ENCODE measurements around the gene TMEM19. TPM values are rescaled to one million over a fixed set of nuclear protein-coding genes. Genes with fewer than 3 reads are reported as not detected.

Gene TMEM19
- total RNA-seq = 10 to 100 TPM; 24.5 to 52.9 (median 43.5) TPM

- TF ChIP-seq EP300 (IDR thresholded peaks at IDR 0.05) (no peak), CTCF (IDR thresholded peaks at IDR 0.05) (no peak), POLR2AphosphoS5 (IDR thresholded peaks at IDR 0.05) (peak in 2 of 3 donors; percentile 17 to 21), POLR2A (IDR thresholded peaks at IDR 0.05) (peak in 1 of 2 donors; percentile 33)
- peak within 1 kb of the TSS; percentile 56 for H3K4me3 ChIP-seq
- H3K9me3 ChIP-seq = no peaks in the 10 kb centered on the region
- peak within 1 kb of the TSS; percentile 90 for H3K27ac ChIP-seq
- no peaks in the 10 kb centered on the region for H3K27me3 ChIP-seq
- H3K36me3 ChIP-seq = no peaks in the 10 kb centered on the region
- WGBS = 0% methylated on average over 53 of the region's 63 CpGs
- peak; percentile 92 to 94 for DNase-seq (ENCODE audit: low spot score in 2 of 2)
- peaks cover 28% of the 10 kb centered on the region for H3K4me1 ChIP-seq
Observed at GRCh38 chr12:71685914-71686657, at the start of gene TMEM19. Gene TMEM19 (plus strand): TSS chr12:71686082. CDS start chr12:71686681, 599 bp downstream.

DNA sequence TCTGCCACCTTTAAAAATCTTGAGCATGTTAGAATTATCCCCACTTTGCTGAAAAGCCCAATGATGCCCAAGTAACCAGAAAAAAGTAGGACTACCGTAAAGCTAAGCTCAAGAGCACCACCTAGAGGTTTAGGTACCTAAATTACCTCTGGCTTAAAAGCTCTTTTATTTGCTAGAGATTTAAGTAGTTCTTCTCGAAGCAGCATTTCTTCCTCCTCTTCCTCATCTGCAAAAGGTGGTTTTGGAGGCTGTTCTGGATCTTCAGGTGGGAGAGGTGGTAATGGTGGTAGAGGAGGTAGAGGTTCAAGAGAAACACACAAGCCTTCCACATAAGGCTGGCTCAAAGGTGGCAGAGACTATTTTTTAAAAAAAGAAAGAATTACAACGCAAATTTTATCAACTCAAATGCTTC lies 49.2 kb upstream of the TMEM19 start:
- Histone ChIP-seq H3K27ac (no peak overlapping the region), H3K4me3 (no peak overlapping the region), H3K9me3 (no peaks in the 10 kb centered on the region), H3K27me3 (no peaks in the 10 kb centered on the region), H3K4me1 (peaks cover 3% of the 10 kb centered on the region), H3K36me3 (peaks cover 72% of the 10 kb centered on the region)
- DNase-seq (ENCODE audit: low spot score in 2 of 2) = no peak
- peak; percentile 11 to 57 for TF ChIP-seq CTCF (IDR thresholded peaks at IDR 0.05)
- no peak for TF ChIP-seq EP300 (IDR thresholded peaks at IDR 0.05)
- 30% methylated on average over 3 of the region's 3 CpGs for WGBS

DNA sequence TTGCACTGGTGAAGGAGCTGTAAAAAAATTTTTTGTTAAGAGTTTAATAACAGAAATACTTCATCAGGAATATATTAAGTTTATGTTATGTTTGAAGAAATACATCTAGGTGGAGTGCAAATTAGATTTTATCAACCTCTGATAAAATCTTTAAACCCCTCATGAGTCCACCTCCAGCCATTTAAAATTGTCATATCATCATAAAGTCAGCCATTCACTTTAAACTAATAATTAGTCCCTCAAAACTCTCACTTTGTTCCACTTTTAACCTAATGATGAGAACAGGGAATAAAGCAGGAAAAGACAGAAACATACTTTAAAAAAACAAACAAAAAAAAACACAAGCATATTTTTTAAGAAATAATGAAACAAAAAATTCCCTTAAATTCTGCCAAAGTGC lies 47.4 kb upstream of the TMEM19 start:
- no peak for DNase-seq (ENCODE audit: low spot score in 2 of 2)
- no peaks in the 10 kb centered on the region for H3K27me3 ChIP-seq
- H3K4me1 ChIP-seq = peaks cover 3% of the 10 kb centered on the region
- H3K36me3 ChIP-seq = peaks cover 70% of the 10 kb centered on the region
- no peaks in the 10 kb centered on the region for H3K9me3 ChIP-seq
- no peak overlapping the region for H3K4me3 ChIP-seq
- H3K27ac ChIP-seq = no peak overlapping the region
- no peak for TF ChIP-seq EP300 (IDR thresholded peaks at IDR 0.05)

DNA sequence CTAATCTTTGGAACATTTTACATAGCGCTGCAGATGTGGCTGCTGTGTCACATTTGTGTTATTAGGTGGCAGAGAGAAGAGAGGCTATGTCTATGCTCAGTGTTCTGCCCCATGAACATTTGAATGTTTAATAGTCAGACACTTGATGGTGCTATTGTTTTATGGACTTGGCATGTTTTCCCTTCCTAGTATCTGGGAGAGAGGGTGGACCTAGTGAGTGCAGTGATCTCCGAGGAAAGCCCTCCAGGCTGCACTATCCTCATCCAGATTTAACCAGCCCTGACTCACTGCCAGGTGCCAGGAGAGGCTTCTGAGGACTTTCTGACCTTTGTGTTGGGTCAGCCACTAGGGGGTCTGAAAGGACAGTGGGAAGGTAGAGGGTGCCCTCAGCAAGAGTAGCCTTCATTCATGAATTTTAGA lies 46.5 kb upstream of the TMEM19 start:
- no peaks in the 10 kb centered on the region for H3K27me3 ChIP-seq

DNA sequence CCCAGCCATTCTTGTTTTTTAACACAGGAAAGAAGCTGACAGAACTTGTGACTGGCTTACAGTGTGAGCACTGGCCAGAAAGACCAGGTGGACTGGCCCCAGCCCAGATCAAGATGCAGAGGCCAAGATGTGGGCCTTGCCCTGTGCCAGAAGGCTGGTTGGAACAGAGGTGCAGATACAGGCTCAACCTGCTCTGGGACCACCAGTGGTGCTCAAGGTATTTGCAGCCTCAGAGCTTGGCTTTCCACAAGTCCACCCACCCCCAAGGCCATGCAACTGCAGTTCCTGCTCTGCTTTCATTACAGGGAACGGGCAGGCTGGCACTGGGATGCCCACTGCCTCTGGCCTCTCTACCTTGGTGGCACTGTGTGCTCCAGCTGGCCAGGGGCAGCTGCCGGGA lies 45.6 kb upstream of the TMEM19 start:
- TF ChIP-seq POLR2AphosphoS5 (IDR thresholded peaks at IDR 0.05) = no peak
- TF ChIP-seq CTCF (IDR thresholded peaks at IDR 0.05) = no peak
- TF ChIP-seq EP300 (IDR thresholded peaks at IDR 0.05) = no peak
- TF ChIP-seq POLR2A (IDR thresholded peaks at IDR 0.05) = no peak
- peaks cover 70% of the 10 kb centered on the region for H3K36me3 ChIP-seq
- peaks cover 3% of the 10 kb centered on the region for H3K4me1 ChIP-seq

More for the DNA sequence above, 46.5 kb upstream of the TMEM19 start:
- WGBS = 64% methylated on average over 2 of the region's 2 CpGs
- no peak overlapping the region for H3K4me3 ChIP-seq
- H3K27ac ChIP-seq = no peak overlapping the region
- H3K4me1 ChIP-seq = peaks cover 3% of the 10 kb centered on the region
- DNase-seq (ENCODE audit: low spot score in 2 of 2) = no peak
- TF ChIP-seq EP300 (IDR thresholded peaks at IDR 0.05) (no peak), POLR2A (IDR thresholded peaks at IDR 0.05) (no peak), POLR2AphosphoS5 (IDR thresholded peaks at IDR 0.05) (no peak), CTCF (IDR thresholded peaks at IDR 0.05) (no peak)
- no peaks in the 10 kb centered on the region for H3K9me3 ChIP-seq
- peaks cover 70% of the 10 kb centered on the region for H3K36me3 ChIP-seq

More for the DNA sequence above, 45.6 kb upstream of the TMEM19 start:
- Histone ChIP-seq H3K27me3 (no peaks in the 10 kb centered on the region), H3K4me3 (no peak overlapping the region), H3K9me3 (no peaks in the 10 kb centered on the region), H3K27ac (no peak overlapping the region)
- no peak for DNase-seq (ENCODE audit: low spot score in 2 of 2)
- WGBS = 67% methylated on average over 2 of the region's 2 CpGs
